Measurements from ENCODE around the gene KRTAP4-16. TPM values are rescaled to one million over a fixed set of nuclear protein-coding genes. Genes with fewer than 3 reads are reported as not detected.
"Not testable (repeated sequence)": the region's sequence is repeated elsewhere in the genome, so short reads cannot be mapped to it uniquely, and the experiment has no call there.

KRTAP4-16 gene
- total RNA-seq, 1 donor from 2014 or later, result not detected

- H3K4me3 Mint-ChIP-seq (ENCODE audit: unreplicated experiment), result no peak overlapping the region
- H3K27ac Mint-ChIP-seq (ENCODE audit: unreplicated experiment), result no peak overlapping the region
- H3K36me3 Mint-ChIP-seq (ENCODE audit: low read depth, unreplicated experiment), result no peaks in the 10 kb centered on the region
- no peak for DNase-seq (ENCODE audit: low spot score)
- H3K27me3 Mint-ChIP-seq (ENCODE audit: unreplicated experiment), result no peaks in the 10 kb centered on the region
- H3K4me1 Mint-ChIP-seq (ENCODE audit: unreplicated experiment), result no peaks in the 10 kb centered on the region
- no peaks in the 10 kb centered on the region for H3K9me3 Mint-ChIP-seq (ENCODE audit: unreplicated experiment)
- TF ChIP-seq CTCF (IDR thresholded peaks at IDR 0.05; ENCODE audit: unreplicated experiment), result no peak
Measured at GRCh38 chr17:41098481-41098880, 3.5 kb downstream of the KRTAP4-16 start.

GRCh38 chr17:41098042-41098441 is 4.0 kb downstream of the KRTAP4-16 start, which contains the start of gene KRTAP4-8:
Gene KRTAP4-8, minus strand, starts transcription at chr17:41098142. Its CDS starts 58 bp downstream, at chr17:41098084.
- Mint-ChIP-seq H3K4me3 (ENCODE audit: unreplicated experiment) (no peak within 1 kb of the TSS), H3K27ac (ENCODE audit: unreplicated experiment) (no peak within 1 kb of the TSS), H3K4me1 (ENCODE audit: unreplicated experiment) (no peaks in the 10 kb centered on the region), H3K27me3 (ENCODE audit: unreplicated experiment) (no peaks in the 10 kb centered on the region), H3K36me3 (ENCODE audit: low read depth, unreplicated experiment) (no peaks in the 10 kb centered on the region), H3K9me3 (ENCODE audit: unreplicated experiment) (no peaks in the 10 kb centered on the region)
- no peak for TF ChIP-seq CTCF (IDR thresholded peaks at IDR 0.05; ENCODE audit: unreplicated experiment)
- DNase-seq (ENCODE audit: low spot score), result no peak

- Mint-ChIP-seq H3K4me3 (ENCODE audit: unreplicated experiment) (no peak overlapping the region), H3K4me1 (ENCODE audit: unreplicated experiment) (no peaks in the 10 kb centered on the region), H3K36me3 (ENCODE audit: low read depth, unreplicated experiment) (no peaks in the 10 kb centered on the region), H3K9me3 (ENCODE audit: unreplicated experiment) (no peaks in the 10 kb centered on the region), H3K27ac (ENCODE audit: unreplicated experiment) (no peak overlapping the region), H3K27me3 (ENCODE audit: unreplicated experiment) (no peaks in the 10 kb centered on the region)
- no peak for DNase-seq (ENCODE audit: low spot score)
- no peak for TF ChIP-seq CTCF (IDR thresholded peaks at IDR 0.05; ENCODE audit: unreplicated experiment)
Measured at GRCh38 chr17:41096055-41096454, 6.0 kb downstream of the KRTAP4-16 start.

- not testable (repeated sequence) for H3K4me1 Mint-ChIP-seq (ENCODE audit: unreplicated experiment); H3K36me3 Mint-ChIP-seq (ENCODE audit: low read depth, unreplicated experiment); DNase-seq (ENCODE audit: low spot score); H3K27me3 Mint-ChIP-seq (ENCODE audit: unreplicated experiment); H3K4me3 Mint-ChIP-seq (ENCODE audit: unreplicated experiment); H3K27ac Mint-ChIP-seq (ENCODE audit: unreplicated experiment); H3K9me3 Mint-ChIP-seq (ENCODE audit: unreplicated experiment)
Measured at GRCh38 chr17:41088760-41089352, 13.2 kb downstream of the KRTAP4-16 start.

GRCh38 chr17:41084100-41084856 is 17.7 kb downstream of the KRTAP4-16 start, which contains the start of gene KRTAP4-7:
Gene KRTAP4-7, plus strand, starts transcription at chr17:41084150. Its CDS starts 57 bp downstream, at chr17:41084207.
- not testable (repeated sequence) for DNase-seq (ENCODE audit: low spot score); H3K4me1 Mint-ChIP-seq (ENCODE audit: unreplicated experiment); H3K4me3 Mint-ChIP-seq (ENCODE audit: unreplicated experiment); H3K9me3 Mint-ChIP-seq (ENCODE audit: unreplicated experiment); H3K36me3 Mint-ChIP-seq (ENCODE audit: low read depth, unreplicated experiment); H3K27ac Mint-ChIP-seq (ENCODE audit: unreplicated experiment); H3K27me3 Mint-ChIP-seq (ENCODE audit: unreplicated experiment)

GRCh38 chr17:41083427-41083826 is 18.6 kb downstream of the KRTAP4-16 start:
- H3K4me3 Mint-ChIP-seq (ENCODE audit: unreplicated experiment); DNase-seq (ENCODE audit: low spot score); H3K27me3 Mint-ChIP-seq (ENCODE audit: unreplicated experiment); H3K27ac Mint-ChIP-seq (ENCODE audit: unreplicated experiment); H3K36me3 Mint-ChIP-seq (ENCODE audit: low read depth, unreplicated experiment); H3K9me3 Mint-ChIP-seq (ENCODE audit: unreplicated experiment); H3K4me1 Mint-ChIP-seq (ENCODE audit: unreplicated experiment): not testable (repeated sequence)
